ENCODE data around the gene SLC9A2. TPM values are rescaled to one million over a fixed set of nuclear protein-coding genes. Genes with fewer than 3 reads are reported as not detected.

Gene SLC9A2
- total and polyA plus RNA-seq, 2 of the 13 experiments (the other 11 are each of a cell fraction or from before 2014, with no cell fraction given) = 0.02 TPM; not detected in 1

GRCh38 chr2:102662833-102663232 is 43.5 kb downstream of the SLC9A2 start:
- ATAC-seq = no peak
- H3K9me3 ChIP-seq (ENCODE audit: low read length) = no peaks in the 10 kb centered on the region
- H4K20me1 ChIP-seq (ENCODE audit: insufficient read depth, low read length) = no peaks in the 10 kb centered on the region
- H3K9ac ChIP-seq (ENCODE audit: insufficient read depth, low read depth, low read length) = no peak overlapping the region
- WGBS (ENCODE audit: low lambda C conversion rate) = 70% methylated on average over 5 of the region's 5 CpGs
- 0 out of 2 replicates have a peak, but pooled peaks cover 6% of the 10 kb centered on the region for H3K4me1 ChIP-seq (ENCODE audit: insufficient read depth, low read length)
- H2AFZ ChIP-seq (ENCODE audit: low read length) = no peak overlapping the region
- in situ Hi-C loops (cut with HindIII; ENCODE audit: extremely low pct_ligation_motif_present, low pct_unique_long_range_greater_than_20kb) (no loop called here), intact Hi-C loops (cut with micrococcal nuclease; ENCODE audit: unreplicated experiment) (no loop called here)
- DNase-seq (ENCODE audit: low spot score) = no peak
- peaks cover 0 to 16% of the 10 kb centered on the region in 2 experiments; a peak in 1 of 5 replicates for H3K27me3 ChIP-seq (ENCODE audit: control insufficient read depth in 1 of 2, insufficient read depth in 2 of 2, low read length in 2 of 2)
- no peak overlapping the region for H3K4me3 ChIP-seq (replicated peaks in 1 of 3; ENCODE audit: insufficient read depth in 1 of 3, low read depth in 2 of 3, low read length in 3 of 3)
- CTCF ChIA-PET (ENCODE audit: low intra/inter-chr PET ratio, low total read pairs) = no interaction called here
- H3K27ac ChIP-seq (ENCODE audit: extremely low read length, insufficient read depth, low read length) = no peak overlapping the region
- FAIRE-seq = no peak
- BruUV-seq (replicated peaks) = no TSS peak
- POLR2A ChIA-PET = no interaction called here
- no peak overlapping the region for H3K4me2 ChIP-seq (ENCODE audit: low read depth, low read length)
- H3K79me2 ChIP-seq (ENCODE audit: insufficient read depth, low read length) = no peaks in the 10 kb centered on the region
- no peaks in the 10 kb centered on the region for H3K36me3 ChIP-seq (replicated peaks in 1 of 2; ENCODE audit: control insufficient read depth in 1 of 2, insufficient read depth in 2 of 2, low read length in 2 of 2)
- TF ChIP-seq ESRRA (CRISPR knock-in tag; IDR thresholded peaks at IDR 0.05; ENCODE audit: low read depth) = no peak
- no peak for TF ChIP-seq SNAPC5 (CRISPR knock-in tag; IDR thresholded peaks at IDR 0.05; ENCODE audit: borderline replicate concordance)
- TF ChIP-seq BATF2 (CRISPR knock-in tag; IDR thresholded peaks at IDR 0.05) = no peak
- TF ChIP-seq HNRNPUL1 (IDR thresholded peaks at IDR 0.05; ENCODE audit: low read depth, low read length) = no peak
- TF ChIP-seq ZNF276 (CRISPR knock-in tag; IDR thresholded peaks at IDR 0.05; ENCODE audit: low read depth) = no peak
- TF ChIP-seq ZBTB21 (CRISPR knock-in tag; IDR thresholded peaks at IDR 0.05) = no peak
- no peak for TF ChIP-seq LCORL (IDR thresholded peaks at IDR 0.05)
- no peak for TF ChIP-seq LCORL (CRISPR knock-in tag; IDR thresholded peaks at IDR 0.05)
- TF ChIP-seq GATAD1 (CRISPR knock-in tag; IDR thresholded peaks at IDR 0.05) = no peak
- no peak for TF ChIP-seq ZBTB33 (CRISPR knock-in tag; IDR thresholded peaks at IDR 0.05)
- TF ChIP-seq HMGXB3 (CRISPR knock-in tag; IDR thresholded peaks at IDR 0.05; ENCODE audit: borderline replicate concordance) = no peak
- no peak for TF ChIP-seq ZNF460 (CRISPR knock-in tag; IDR thresholded peaks at IDR 0.05; ENCODE audit: borderline replicate concordance)
- no peak for TF ChIP-seq ATF3 (CRISPR knock-in tag; IDR thresholded peaks at IDR 0.05)
- no peak for TF ChIP-seq GABPB1 (CRISPR knock-in tag; IDR thresholded peaks at IDR 0.05)
- TF ChIP-seq MTA3 (CRISPR knock-in tag; IDR thresholded peaks at IDR 0.05) = no peak
- TF ChIP-seq TBX2 (CRISPR knock-in tag; IDR thresholded peaks at IDR 0.05; ENCODE audit: borderline replicate concordance) = no peak
- no peak for TF ChIP-seq ZNF180 (CRISPR knock-in tag; IDR thresholded peaks at IDR 0.05; ENCODE audit: borderline replicate concordance, low read depth)

Measured in HepG2 (cell line).